ENCODE measurements around the gene C6orf118. TPM values are rescaled to one million over a fixed set of nuclear protein-coding genes. Genes with fewer than 3 reads are reported as not detected.

The C6orf118 gene
- total RNA-seq, 6 experiments from 2014 or later: not detected

DNA sequence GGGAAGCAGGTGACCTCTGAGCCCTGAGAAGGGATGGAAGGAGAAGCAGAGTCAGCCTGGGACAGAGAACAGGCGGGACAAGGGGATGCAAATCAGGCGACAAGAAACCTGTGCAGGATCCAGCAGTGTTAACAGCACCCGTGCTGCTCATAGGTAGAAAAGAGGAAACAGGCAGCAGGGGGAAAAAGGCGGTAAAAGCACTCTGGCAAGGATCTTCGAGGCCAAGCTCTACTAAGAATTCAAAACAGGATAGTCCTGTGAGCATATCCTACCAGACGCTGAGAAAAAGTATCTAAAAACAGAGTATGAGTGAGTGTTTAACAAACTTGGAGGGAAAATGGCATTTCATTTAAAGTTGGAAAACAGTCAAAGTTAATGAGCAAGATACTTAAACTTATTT lies 16.7 kb downstream of the C6orf118 start:
- TF ChIP-seq POLR2A (IDR thresholded peaks at IDR 0.05): no peak
- TF ChIP-seq CTCF (IDR thresholded peaks at IDR 0.05): no peak
- WGBS (ENCODE audit: insufficient coverage, low coverage, low lambda C conversion rate, missing lambda C conversion rate): 40% methylated on average over 6 of the region's 6 CpGs
- ATAC-seq: no peak
- no peak for DNase-seq
- Histone ChIP-seq H3K27ac (no peak overlapping the region), H3K9me3 (no peaks in the 10 kb centered on the region), H3K4me3 (no peak overlapping the region), H3K36me3 (no peaks in the 10 kb centered on the region), H3K4me1 (no peaks in the 10 kb centered on the region), H3K27me3 (no peaks in the 10 kb centered on the region)
- intact Hi-C loops (cut with DNase I): no loop called here

DNA sequence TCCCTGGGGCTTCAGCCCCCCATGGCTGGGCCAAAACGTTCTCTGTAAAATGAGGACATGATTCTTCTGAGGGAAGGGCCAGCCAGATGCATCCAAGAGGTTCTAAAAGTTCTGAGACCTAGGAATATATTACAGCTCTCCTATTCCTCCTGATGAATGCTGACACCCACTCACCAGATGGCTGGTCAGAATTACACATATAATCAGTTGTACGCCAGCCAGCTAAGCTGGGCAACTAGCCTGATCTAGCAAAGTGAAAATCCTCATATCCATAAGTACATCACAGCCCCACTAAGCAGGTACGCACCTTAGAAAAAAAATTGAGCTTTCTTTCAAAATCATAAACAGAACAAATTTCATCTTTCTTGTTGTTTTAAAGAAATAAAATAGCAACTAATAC lies 34.8 kb downstream of the C6orf118 start:
- ATAC-seq: no peak
- intact Hi-C loops (cut with DNase I): no loop called here
- WGBS (ENCODE audit: insufficient coverage, low coverage, low lambda C conversion rate, missing lambda C conversion rate): 70% methylated on average over 2 of the region's 3 CpGs

GRCh38 chr6:165272585-165272984 lies 36.8 kb downstream of the C6orf118 start:
- 39% methylated on average over 6 of the region's 6 CpGs for WGBS (ENCODE audit: insufficient coverage, low coverage, low lambda C conversion rate, missing lambda C conversion rate)
- Histone ChIP-seq H3K4me1 (no peaks in the 10 kb centered on the region), H3K9me3 (no peaks in the 10 kb centered on the region), H3K36me3 (no peaks in the 10 kb centered on the region), H3K27ac (no peak overlapping the region), H3K4me3 (no peak overlapping the region), H3K27me3 (no peaks in the 10 kb centered on the region)
- DNase-seq: no peak
- no peak for ATAC-seq
- intact Hi-C loops (cut with DNase I): no loop called here
- no peak for TF ChIP-seq POLR2A (IDR thresholded peaks at IDR 0.05)
- no peak for TF ChIP-seq CTCF (IDR thresholded peaks at IDR 0.05)

More for the DNA sequence above, 34.8 kb downstream of the C6orf118 start:
- no peak overlapping the region for H3K4me3 ChIP-seq
- no peak overlapping the region for H3K27ac ChIP-seq
- no peak for TF ChIP-seq POLR2A (IDR thresholded peaks at IDR 0.05)
- no peak for TF ChIP-seq CTCF (IDR thresholded peaks at IDR 0.05)
- no peak for DNase-seq
- H3K4me1 ChIP-seq: no peaks in the 10 kb centered on the region
- no peaks in the 10 kb centered on the region for H3K9me3 ChIP-seq
- no peaks in the 10 kb centered on the region for H3K36me3 ChIP-seq
- no peaks in the 10 kb centered on the region for H3K27me3 ChIP-seq

GRCh38 chr6:165268987-165269386 lies 40.4 kb downstream of the C6orf118 start:
- Histone ChIP-seq H3K4me1 (no peaks in the 10 kb centered on the region), H3K36me3 (no peaks in the 10 kb centered on the region), H3K27ac (no peak overlapping the region), H3K4me3 (no peak overlapping the region), H3K9me3 (no peaks in the 10 kb centered on the region), H3K27me3 (no peaks in the 10 kb centered on the region)
- ATAC-seq: no peak
- DNase-seq: no peak
- WGBS (ENCODE audit: insufficient coverage, low coverage, low lambda C conversion rate, missing lambda C conversion rate): 45% methylated on average over 7 of the region's 7 CpGs
- intact Hi-C loops (cut with DNase I): no loop called here
- TF ChIP-seq CTCF (IDR thresholded peaks at IDR 0.05) (no peak), POLR2A (IDR thresholded peaks at IDR 0.05) (no peak)

GRCh38 chr6:165266621-165267020 lies 42.8 kb downstream of the C6orf118 start:
- TF ChIP-seq POLR2A (IDR thresholded peaks at IDR 0.05) (no peak), CTCF (IDR thresholded peaks at IDR 0.05) (no peak)
- 63% methylated on average over 1 of the region's 1 CpG for WGBS (ENCODE audit: insufficient coverage, low coverage, low lambda C conversion rate, missing lambda C conversion rate)
- DNase-seq (no peak), ATAC-seq (no peak)
- Histone ChIP-seq H3K27me3 (no peaks in the 10 kb centered on the region), H3K4me1 (no peaks in the 10 kb centered on the region), H3K27ac (no peak overlapping the region), H3K9me3 (no peaks in the 10 kb centered on the region), H3K4me3 (no peak overlapping the region), H3K36me3 (no peaks in the 10 kb centered on the region)
- intact Hi-C loops (cut with DNase I): no loop called here

Data from right lobe of liver (tissue), 6 donors.